Activated CD4-positive, alpha-beta memory T cell treated with anti-CD3 and anti-CD28 coated beads, Interleukin-2, amount 10 ng/mL, durations not matched to agents 7 days and 5 days (primary cell): ENCODE measurements around the gene PSTPIP1. TPM values are rescaled to one million over a fixed set of nuclear protein-coding genes. Genes with fewer than 3 reads are reported as not detected.
A peak's percentile ranks its signal among the peaks of the same experiment; 100 is the strongest.

Experiments
- CTCF ChIA-PET: fragments of 350-600 bp; sonication (Branson Sonifier 250); formaldehyde crosslinking; loops from one replicate; lab custom pipeline; 2021; ENCODE audit warnings: antibody characterized with exemption, inconsistent platforms; lab: Charles Lee
- POLR2A ChIA-PET: fragments of 350-600 bp; sonication (Branson Sonifier 250); formaldehyde crosslinking; loops from one replicate; lab custom pipeline; 2021; ENCODE audit warnings: antibody characterized with exemption; lab: Charles Lee
- DNase-seq: peaks from one replicate; pipeline ENCODE4 v3.0.0-alpha.2; 2020
- H3K27ac Mint-ChIP-seq: one replicate; pipeline ENCODE4 v1.8.0; 2021; ENCODE audit warnings: mild to moderate bottlenecking, mixed read lengths
- H3K27me3 Mint-ChIP-seq: one replicate; pipeline ENCODE4 v1.8.0; 2021; ENCODE audit warnings: mixed read lengths
- H3K36me3 Mint-ChIP-seq: one replicate; pipeline ENCODE4 v1.8.0; 2021; ENCODE audit warnings: low read depth, mixed read lengths
- H3K4me1 Mint-ChIP-seq: one replicate; pipeline ENCODE4 v1.8.0; 2021; ENCODE audit warnings: mixed read lengths
- H3K4me3 Mint-ChIP-seq: one replicate; pipeline ENCODE4 v1.8.0; 2021; ENCODE audit warnings: mild to moderate bottlenecking, mixed read lengths
- H3K9me3 Mint-ChIP-seq: one replicate; pipeline ENCODE4 v1.8.0; 2021; ENCODE audit warnings: mixed read lengths
- total RNA-seq, 2 experiments: library from RNA; stranded (reverse); gene quantifications; one replicate each; pipeline ENCODE4 v1.2.3, GENCODE V29; 2021

The PSTPIP1 gene
- total RNA-seq, 2 experiments from 2014 or later = 181 to 187 TPM

GRCh38 chr15:76979996-76980520 is 14.9 kb upstream of the PSTPIP1 start:
- Mint-ChIP-seq H3K27ac (no peak overlapping the region), H3K9me3 (no peaks in the 10 kb centered on the region), H3K4me3 (no peak overlapping the region), H3K27me3 (peaks cover 1% of the 10 kb centered on the region), H3K36me3 (no peaks in the 10 kb centered on the region), H3K4me1 (peaks cover 37% of the 10 kb centered on the region)
- POLR2A ChIA-PET = interaction anchor here (5.2 to 11.7 kb wide), 2 partner anchors 8 to 16 kb away, joined by 34 to 107 read pairs; partner anchors contain the start of gene PSTPIP1
- DNase-seq = no peak
- CTCF ChIA-PET = interaction anchor here (0.9 kb wide), 2 partner anchors 31 to 44 kb away, joined by 3 read pairs; no protein-coding TSS in a partner anchor

GRCh38 chr15:76982356-76982755 is 12.6 kb upstream of the PSTPIP1 start:
- POLR2A ChIA-PET = interaction anchor here (1.5 to 2.3 kb wide), 3 partner anchors 13 to 31 kb away, joined by 6 to 10 read pairs (median 8); partner anchors contain the start of gene PSTPIP1
- H3K27me3 Mint-ChIP-seq = peaks cover 1% of the 10 kb centered on the region
- no peak overlapping the region for H3K27ac Mint-ChIP-seq

GRCh38 chr15:76982756-76983155 is 12.2 kb upstream of the PSTPIP1 start:
- H3K9me3 Mint-ChIP-seq = no peaks in the 10 kb centered on the region
- H3K4me3 Mint-ChIP-seq = no peak overlapping the region
- no peak overlapping the region for H3K27ac Mint-ChIP-seq
- peaks cover 1% of the 10 kb centered on the region for H3K27me3 Mint-ChIP-seq
- CTCF ChIA-PET = interaction anchor here (1.1 kb wide), 1 partner anchor 30 kb away, joined by 3 read pairs; no protein-coding TSS in a partner anchor
- POLR2A ChIA-PET = interaction anchor here (1.5 to 2.3 kb wide), 3 partner anchors 12 to 31 kb away, joined by 6 to 10 read pairs (median 8); partner anchors contain the start of gene PSTPIP1
- H3K36me3 Mint-ChIP-seq = no peaks in the 10 kb centered on the region
- no peak for DNase-seq
- peaks cover 38% of the 10 kb centered on the region for H3K4me1 Mint-ChIP-seq

More at GRCh38 chr15:76982356-76982755, 12.6 kb upstream of the PSTPIP1 start:
- no peak for DNase-seq
- CTCF ChIA-PET = interaction anchor here (1.1 kb wide), 1 partner anchor 30 kb away, joined by 3 read pairs; no protein-coding TSS in a partner anchor
- Mint-ChIP-seq H3K4me1 (peaks cover 36% of the 10 kb centered on the region), H3K9me3 (no peaks in the 10 kb centered on the region), H3K36me3 (no peaks in the 10 kb centered on the region), H3K4me3 (no peak overlapping the region)

GRCh38 chr15:76983590-76984375 is 11.1 kb upstream of the PSTPIP1 start:
- no peak overlapping the region for H3K4me3 Mint-ChIP-seq
- H3K36me3 Mint-ChIP-seq = no peaks in the 10 kb centered on the region
- DNase-seq = no peak
- CTCF ChIA-PET = interaction anchor here (1.1 kb wide), 1 partner anchor 29 kb away, joined by 3 read pairs; no protein-coding TSS in a partner anchor
- no peaks in the 10 kb centered on the region for H3K9me3 Mint-ChIP-seq
- POLR2A ChIA-PET = interaction anchor here (1.5 to 2.3 kb wide), 3 partner anchors 11 to 30 kb away, joined by 6 to 10 read pairs (median 8); partner anchors contain the start of gene PSTPIP1
- peaks cover 42% of the 10 kb centered on the region for H3K4me1 Mint-ChIP-seq
- no peaks in the 10 kb centered on the region for H3K27me3 Mint-ChIP-seq
- H3K27ac Mint-ChIP-seq = no peak overlapping the region

- Mint-ChIP-seq H3K27me3 (no peaks in the 10 kb centered on the region), H3K36me3 (no peaks in the 10 kb centered on the region), H3K4me1 (peaks cover 67% of the 10 kb centered on the region), H3K9me3 (no peaks in the 10 kb centered on the region), H3K4me3 (no peak overlapping the region), H3K27ac (peak overlapping the region; percentile 99)
- DNase-seq = no peak
- CTCF ChIA-PET = interaction anchor here (1.2 to 4.3 kb wide), 5 partner anchors 10 to 38 kb away, joined by 4 to 20 read pairs (median 10); no protein-coding TSS in a partner anchor
- POLR2A ChIA-PET = interaction anchor here (0.9 to 3.8 kb wide), 8 partner anchors 8 to 55 kb away, joined by 5 to 61 read pairs (median 24); partner anchors contain the start of genes PSTPIP1 and RCN2
Measured at GRCh38 chr15:76986743-76987142, 8.2 kb upstream of the PSTPIP1 start.

GRCh38 chr15:76987276-76987675 is 7.7 kb upstream of the PSTPIP1 start:
- Mint-ChIP-seq H3K27me3 (no peaks in the 10 kb centered on the region), H3K4me1 (peaks cover 66% of the 10 kb centered on the region), H3K27ac (peak overlapping the region; percentile 99), H3K4me3 (no peak overlapping the region), H3K9me3 (no peaks in the 10 kb centered on the region), H3K36me3 (no peaks in the 10 kb centered on the region)
- POLR2A ChIA-PET = interaction anchor here (0.9 to 3.8 kb wide), 10 partner anchors 8 to 56 kb away, joined by 3 to 61 read pairs (median 19); partner anchors contain the start of genes PSTPIP1 and RCN2
- CTCF ChIA-PET = interaction anchor here (1.2 to 4.3 kb wide), 7 partner anchors 10 to 37 kb away, joined by 4 to 20 read pairs (median 9); no protein-coding TSS in a partner anchor
- no peak for DNase-seq

- Mint-ChIP-seq H3K4me3 (peak overlapping the region; percentile 52), H3K36me3 (no peaks in the 10 kb centered on the region), H3K27ac (peak overlapping the region; percentile 99), H3K4me1 (peaks cover 69% of the 10 kb centered on the region), H3K27me3 (no peaks in the 10 kb centered on the region), H3K9me3 (no peaks in the 10 kb centered on the region)
- ChIA-PET POLR2A (interaction anchor here (0.9 to 3.8 kb wide), 12 partner anchors 7 to 57 kb away, joined by 3 to 61 read pairs (median 14); partner anchors contain the start of genes PSTPIP1 and RCN2), CTCF (interaction anchor here (1.3 to 4.3 kb wide), 6 partner anchors 9 to 555 kb away, joined by 6 to 20 read pairs (median 10); no protein-coding TSS in a partner anchor)
- peak; percentile 84 for DNase-seq
Measured at GRCh38 chr15:76987896-76988860, 6.7 kb upstream of the PSTPIP1 start.

GRCh38 chr15:76988867-76989780 is 5.8 kb upstream of the PSTPIP1 start:
- no peak for DNase-seq
- ChIA-PET POLR2A (interaction anchor here (1.0 to 3.8 kb wide), 9 partner anchors 9 to 58 kb away, joined by 4 to 61 read pairs (median 23); partner anchors contain the start of gene RCN2), CTCF (interaction anchor here (0.7 to 4.3 kb wide), 7 partner anchors 9 to 555 kb away, joined by 4 to 20 read pairs (median 8); no protein-coding TSS in a partner anchor)
- peaks cover 73% of the 10 kb centered on the region for H3K4me1 Mint-ChIP-seq
- H3K4me3 Mint-ChIP-seq = peak overlapping the region; percentile 52
- peak overlapping the region; percentile 99 for H3K27ac Mint-ChIP-seq
- H3K9me3 Mint-ChIP-seq = no peaks in the 10 kb centered on the region
- no peaks in the 10 kb centered on the region for H3K27me3 Mint-ChIP-seq
- no peaks in the 10 kb centered on the region for H3K36me3 Mint-ChIP-seq

- Mint-ChIP-seq H3K4me1 (peaks cover 76% of the 10 kb centered on the region), H3K4me3 (no peak overlapping the region), H3K27me3 (no peaks in the 10 kb centered on the region), H3K27ac (peak overlapping the region; percentile 53), H3K36me3 (peaks cover 11% of the 10 kb centered on the region), H3K9me3 (no peaks in the 10 kb centered on the region)
- ChIA-PET POLR2A (interaction anchor here (5.2 kb wide), 1 partner anchor 13 kb away, joined by 37 read pairs; no protein-coding TSS in a partner anchor), CTCF (no interaction called here)
- DNase-seq = no peak
Measured at GRCh38 chr15:76991048-76991447, 3.9 kb upstream of the PSTPIP1 start.

GRCh38 chr15:76991741-76992645 is 2.9 kb upstream of the PSTPIP1 start:
- no peaks in the 10 kb centered on the region for H3K27me3 Mint-ChIP-seq
- H3K9me3 Mint-ChIP-seq = no peaks in the 10 kb centered on the region
- no peak overlapping the region for H3K4me3 Mint-ChIP-seq
- ChIA-PET POLR2A (interaction anchor here (1.2 to 5.2 kb wide), 2 partner anchors 12 to 21 kb away, joined by 5 to 37 read pairs; no protein-coding TSS in a partner anchor), CTCF (no interaction called here)
- H3K27ac Mint-ChIP-seq = peak overlapping the region; percentile 40
- peaks cover 13% of the 10 kb centered on the region for H3K36me3 Mint-ChIP-seq
- peaks cover 74% of the 10 kb centered on the region for H3K4me1 Mint-ChIP-seq
- DNase-seq = no peak
